T47D (cell line): Measurements from ENCODE around the gene SLC5A8.
"Not testable (repeated sequence)": the region's sequence is repeated elsewhere in the genome, so short reads cannot be mapped to it uniquely, and the experiment has no call there.

Experiments used
- DNase-seq, 2 experiments: peaks; one replicate each; pipeline versions ENCODE4 v3.0.0 to v3.0.0-alpha.2; 2011 to 2012; ENCODE audit warnings: low read depth in 1 of 2, low spot score in 1 of 2
- JUND ChIP-seq: IDR thresholded peaks from 2 replicates; pipeline ENCODE4 v1.6.1; 2012; ENCODE audit warnings: low read depth
- in situ Hi-C: cut with HindIII; loops from 2 replicates; pipeline ENCODE4 v1.10.0; 2016; ENCODE audit warnings: low sequenced_read_pairs, low pct_unique_long_range_greater_than_20kb

SLC5A8 gene

DNA sequence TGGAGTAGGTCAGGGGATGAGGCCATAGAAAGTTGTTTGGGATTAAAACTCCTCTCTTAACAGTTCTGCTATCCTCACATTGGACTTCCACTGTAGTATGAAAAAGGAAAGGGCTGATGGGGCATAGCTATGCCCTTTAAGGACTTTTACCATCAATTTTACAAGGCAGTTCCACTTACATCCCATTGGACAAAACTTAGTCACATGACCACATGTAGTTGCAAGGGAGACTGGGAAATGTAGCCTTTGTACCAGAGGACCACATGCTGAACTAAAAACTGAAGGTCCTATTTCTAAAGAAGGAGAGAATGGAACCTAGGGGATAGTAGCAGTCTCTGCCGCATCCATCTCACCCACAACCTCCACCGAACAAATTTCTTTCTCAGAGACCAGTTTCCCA, 6.8 kb upstream of the SLC5A8 start:
- DNase-seq: no peak
- in situ Hi-C loops: no loop called here
- TF ChIP-seq JUND: no peak

DNA sequence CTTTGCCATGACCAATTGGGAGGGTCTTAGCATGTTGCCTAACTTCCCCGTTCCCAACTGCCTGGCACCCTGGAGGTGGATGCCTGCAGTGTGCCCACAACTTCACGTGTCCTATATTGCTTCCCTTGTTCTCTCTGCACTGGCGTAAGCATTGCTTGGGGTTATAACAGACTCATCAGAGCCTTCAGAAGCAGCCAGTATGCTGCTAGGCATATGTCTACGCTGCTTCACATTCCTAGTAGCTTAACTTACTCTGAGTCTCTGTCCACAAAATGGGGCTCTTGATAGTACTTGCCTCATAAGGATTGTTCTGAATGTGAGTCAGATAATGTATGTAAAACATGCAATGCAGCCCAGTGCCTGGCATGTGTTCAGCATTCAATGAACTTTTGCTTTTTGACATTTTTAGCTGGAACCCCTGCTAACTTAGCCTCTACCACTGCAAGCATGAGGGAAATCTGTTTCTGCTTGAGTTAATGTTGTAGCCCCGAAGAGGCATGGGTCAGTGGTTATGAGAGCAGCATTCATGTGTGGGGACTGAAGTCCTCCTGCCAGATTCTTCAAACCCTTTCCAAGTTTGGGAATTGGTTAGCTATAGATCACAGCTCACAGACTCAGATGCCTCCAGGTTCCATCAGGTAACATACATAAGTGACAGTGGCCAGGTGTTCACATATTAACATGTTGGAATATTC, 2.8 kb downstream of the SLC5A8 start:
- in situ Hi-C loops: no loop called here
- DNase-seq: no peak
- TF ChIP-seq JUND: no peak

GRCh38 chr12:101204602-101205304, 5.3 kb downstream of the SLC5A8 start:
- no peak for TF ChIP-seq JUND
- no peak for DNase-seq
- in situ Hi-C loops: no loop called here

GRCh38 chr12:101200824-101201223, 9.2 kb downstream of the SLC5A8 start:
- DNase-seq: no peak
- in situ Hi-C loops: no loop called here
- no peak for TF ChIP-seq JUND

DNA sequence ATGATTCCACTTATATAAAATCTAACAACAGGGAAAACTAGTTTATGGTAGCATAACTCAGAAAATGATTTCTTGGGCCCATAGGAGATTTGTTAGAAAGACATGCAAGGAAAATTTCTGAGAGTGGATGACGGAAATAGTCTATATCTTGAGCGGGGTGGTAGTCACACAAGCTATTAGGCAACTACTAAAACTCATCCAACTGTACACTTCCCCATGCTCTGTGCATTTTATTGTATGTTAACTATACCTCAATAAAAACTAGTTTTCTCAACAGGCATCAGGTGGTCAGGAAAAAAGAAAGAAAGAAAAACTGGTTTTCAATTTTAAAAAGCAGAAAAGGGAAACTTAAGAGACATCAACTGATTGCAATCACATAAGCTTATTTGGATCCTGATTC, 9.9 kb downstream of the SLC5A8 start:
- no peak for DNase-seq
- in situ Hi-C loops: no loop called here
- no peak for TF ChIP-seq JUND

DNA sequence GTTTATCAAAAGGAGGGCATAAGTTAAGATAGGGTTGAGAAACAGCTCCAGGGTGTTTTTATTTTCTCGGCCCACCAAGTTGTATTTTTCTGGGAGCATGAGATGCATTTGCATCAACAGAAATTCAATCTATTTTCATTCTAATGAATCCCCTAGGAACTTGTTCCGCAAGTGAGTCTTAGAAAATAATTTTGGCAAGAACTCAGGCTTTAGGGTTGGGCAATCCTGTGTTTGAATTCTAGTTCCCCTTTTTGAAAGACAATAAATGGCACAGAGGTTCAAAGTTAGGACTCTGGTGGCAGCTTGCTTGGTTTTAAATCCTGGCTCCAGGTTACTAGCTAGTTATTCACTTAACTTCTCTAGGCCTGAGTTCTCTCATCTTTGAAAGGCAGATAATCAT, 23.7 kb downstream of the SLC5A8 start:
- TF ChIP-seq JUND: no peak
- DNase-seq: no peak
- in situ Hi-C loops: no loop called here

DNA sequence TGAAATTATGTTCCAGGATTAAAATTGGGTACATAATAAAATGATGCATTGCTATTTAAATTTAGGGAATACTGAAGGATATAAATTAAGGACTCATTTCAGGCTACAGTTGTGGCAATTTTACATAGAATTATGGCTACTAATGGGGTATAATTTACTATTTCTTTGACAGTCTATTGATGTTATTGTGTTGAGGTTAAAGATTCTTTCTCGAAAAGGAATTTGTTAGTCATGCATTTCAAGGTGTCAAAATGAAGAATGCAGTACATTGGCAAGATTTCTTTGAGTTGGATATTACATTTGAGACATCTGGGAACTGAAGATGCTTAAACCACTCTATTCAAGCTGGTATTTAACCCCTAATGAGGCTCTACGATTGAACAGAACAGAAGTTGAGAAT, 28.3 kb downstream of the SLC5A8 start:
- no peak for DNase-seq
- in situ Hi-C loops: no loop called here
- TF ChIP-seq JUND: no peak

DNA sequence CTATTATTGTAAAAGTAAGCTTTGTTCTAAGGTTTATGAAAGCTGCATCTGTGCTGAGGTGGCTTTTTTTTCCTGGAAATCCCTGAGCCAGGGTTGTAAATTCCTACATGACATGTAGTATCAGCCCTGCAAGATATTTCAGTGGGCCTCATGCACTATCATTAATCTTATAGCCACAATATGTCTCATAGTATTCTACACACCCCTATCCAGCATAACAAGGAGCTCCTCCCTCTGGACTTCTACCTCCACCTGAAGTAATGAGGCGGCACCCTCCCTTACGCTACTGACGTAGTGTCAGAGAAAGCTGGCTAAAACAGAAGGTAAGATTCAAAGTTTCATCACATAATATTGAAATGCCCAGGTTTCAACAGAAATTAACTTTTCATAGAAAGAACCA, 35.5 kb downstream of the SLC5A8 start:
- no peak for DNase-seq
- no peak for TF ChIP-seq JUND
- in situ Hi-C loops: no loop called here

- TF ChIP-seq JUND: no peak
- in situ Hi-C loops: no loop called here
- no peak for DNase-seq
Measured at GRCh38 chr12:101173197-101173749, 36.8 kb downstream of the SLC5A8 start.

GRCh38 chr12:101172316-101172715, 37.7 kb downstream of the SLC5A8 start:
- no peak for DNase-seq
- in situ Hi-C loops: no loop called here
- no peak for TF ChIP-seq JUND

DNA sequence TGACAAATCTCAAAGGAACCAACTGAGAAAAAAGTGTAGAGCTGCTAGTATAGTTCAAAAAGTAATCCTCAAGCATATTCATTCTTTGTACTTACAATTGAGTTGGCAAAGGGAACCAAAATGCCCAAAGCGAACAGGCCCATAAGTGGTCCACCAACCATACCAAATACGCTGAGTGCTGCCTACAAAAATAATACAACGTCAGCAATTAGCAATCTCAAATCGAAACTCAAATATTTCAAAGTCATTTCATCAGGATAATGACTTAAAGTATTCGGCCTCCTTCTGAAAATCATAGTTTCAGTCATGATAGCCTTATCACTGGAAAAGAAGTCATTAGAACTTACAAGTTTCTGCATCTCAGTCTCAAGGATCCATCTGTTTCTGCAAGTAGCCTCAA, 42.0 kb downstream of the SLC5A8 start:
- DNase-seq: no peak
- TF ChIP-seq JUND: no peak

GRCh38 chr12:101166866-101167265, 43.2 kb downstream of the SLC5A8 start:
- no peak for TF ChIP-seq JUND
- in situ Hi-C loops: no loop called here
- DNase-seq: no peak

More for the DNA sequence above, 42.0 kb downstream of the SLC5A8 start:
- in situ Hi-C loops: no loop called here

DNA sequence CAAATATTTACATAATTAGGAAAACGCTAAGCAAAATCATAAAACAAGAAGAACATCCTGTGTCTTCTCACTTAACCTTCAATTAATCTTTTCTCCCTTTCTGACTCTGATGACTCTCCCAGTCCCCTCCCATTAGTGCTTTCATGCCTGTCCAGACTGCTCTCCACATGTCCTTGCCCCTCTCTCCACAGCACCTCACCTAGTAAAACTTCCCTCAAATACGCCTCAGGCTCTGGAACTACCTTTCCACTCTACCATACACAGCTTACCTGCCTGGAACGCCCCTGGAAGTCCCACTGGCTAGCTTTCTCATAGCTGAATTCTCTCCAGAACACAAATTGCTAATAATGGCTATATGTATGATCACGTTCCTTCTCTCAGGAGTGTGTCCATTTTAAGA, 44.7 kb downstream of the SLC5A8 start:
- no peak for DNase-seq
- no peak for TF ChIP-seq JUND
- in situ Hi-C loops: no loop called here

DNA sequence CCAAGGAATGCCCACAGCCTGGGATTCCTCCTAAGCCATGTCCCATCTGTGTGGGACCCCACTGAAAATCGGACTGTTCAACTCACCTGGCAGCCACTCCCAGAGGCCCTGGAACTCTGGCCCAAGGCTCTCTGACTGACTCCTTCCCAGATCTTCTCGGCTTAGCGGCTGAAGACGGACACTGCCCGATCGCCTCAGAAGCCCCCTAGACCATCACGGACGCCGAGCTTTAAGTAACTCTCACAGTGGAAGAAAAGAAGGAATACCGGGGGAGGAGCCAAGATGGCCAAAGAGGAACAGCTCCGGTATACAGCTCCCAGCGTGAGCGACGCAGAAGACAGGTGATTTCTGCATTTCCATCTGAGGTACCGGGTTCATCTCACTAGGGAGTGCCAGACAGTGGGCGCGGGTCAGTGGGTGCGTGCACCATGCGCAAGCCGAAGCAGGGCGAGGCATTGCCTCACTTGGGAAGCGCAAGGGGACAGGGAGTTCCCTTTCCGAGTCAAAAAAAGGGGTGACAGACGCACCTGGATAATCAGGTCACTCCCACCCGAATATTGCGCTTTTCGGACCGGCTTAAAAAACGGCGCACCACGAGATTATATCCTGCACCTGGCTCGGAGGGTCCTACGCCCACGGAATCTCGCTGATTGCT, 64.1 kb downstream of the SLC5A8 start:
- DNase-seq, in situ Hi-C loops: not testable (repeated sequence)
